Memory B cell (primary cell): Measurements from ENCODE around the gene SNED1.

Experiments
- ATAC-seq: fragments of 150-1000 bp; cut with Tn5 transposase; 2 replicates; pipeline ENCODE4 v1.10.0; 2021; ENCODE audit warnings: low read depth, mild to moderate bottlenecking, moderate library complexity
- DNase-seq, 2 donors: peaks; one replicate each; pipeline ENCODE4 v3.0.0; 2022; ENCODE audit warnings: low spot score in 2 of 2
- H3K27ac Mint-ChIP-seq: one replicate; pipeline ENCODE4 v1.8.0; 2022; ENCODE audit warnings: mild to moderate bottlenecking, moderate library complexity, mixed read lengths
- H3K27me3 Mint-ChIP-seq: one replicate; pipeline ENCODE4 v1.8.0; 2022; ENCODE audit warnings: mixed read lengths
- H3K36me3 Mint-ChIP-seq: one replicate; pipeline ENCODE4 v1.8.0; 2022; ENCODE audit warnings: mild to moderate bottlenecking, mixed read lengths
- H3K4me1 Mint-ChIP-seq: one replicate; pipeline ENCODE4 v1.8.0; 2022; ENCODE audit warnings: mixed read lengths
- H3K4me3 Mint-ChIP-seq: one replicate; pipeline ENCODE4 v1.8.0; 2022; ENCODE audit warnings: mild to moderate bottlenecking, moderate library complexity, mixed read lengths
- H3K9me3 Mint-ChIP-seq: one replicate; pipeline ENCODE4 v1.8.0; 2022; ENCODE audit warnings: mixed read lengths

SNED1 gene

GRCh38 chr2:241109210-241110088 is 111.0 kb downstream of the SNED1 start:
- peaks cover 9% of the 10 kb centered on the region for H3K36me3 Mint-ChIP-seq
- no peak for DNase-seq
- H3K27me3 Mint-ChIP-seq, result no peaks in the 10 kb centered on the region
- H3K4me3 Mint-ChIP-seq, result peak overlapping the region; percentile 51
- peaks cover 45% of the 10 kb centered on the region for H3K4me1 Mint-ChIP-seq
- ATAC-seq, result no peak
- peak overlapping the region; percentile 98 for H3K27ac Mint-ChIP-seq
- no peaks in the 10 kb centered on the region for H3K9me3 Mint-ChIP-seq

DNA sequence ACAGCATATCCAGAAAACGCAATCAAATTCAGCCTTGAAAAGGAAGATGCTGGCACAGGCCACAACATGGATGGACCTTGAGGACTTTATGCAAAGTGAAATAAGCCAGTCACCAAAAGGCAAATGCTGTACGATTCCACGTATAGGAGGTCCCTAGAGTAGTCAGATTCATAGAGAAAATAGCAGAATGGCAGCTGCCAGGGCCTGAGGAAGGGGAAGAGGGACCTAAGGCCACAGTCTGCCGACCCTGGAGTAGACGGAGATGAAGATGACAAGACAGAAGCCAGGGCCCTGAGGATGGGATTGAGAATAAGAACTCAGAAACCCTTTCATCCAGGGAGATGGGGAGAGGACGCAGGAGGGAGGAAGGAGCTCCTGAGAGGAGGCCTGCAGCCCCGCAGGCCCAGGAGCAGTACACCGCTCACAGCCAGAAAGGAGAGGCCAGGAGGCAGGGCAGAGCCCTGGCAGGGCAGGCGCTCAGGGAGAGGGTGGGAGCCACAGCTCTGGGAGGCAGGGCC is 111.7 kb downstream of the SNED1 start:
- Mint-ChIP-seq H3K4me3 (peak overlapping the region; percentile 45), H3K27ac (peak overlapping the region; percentile 98), H3K4me1 (peaks cover 45% of the 10 kb centered on the region), H3K27me3 (no peaks in the 10 kb centered on the region), H3K36me3 (peaks cover 16% of the 10 kb centered on the region), H3K9me3 (no peaks in the 10 kb centered on the region)
- ATAC-seq (no peak), DNase-seq (no peak)

- H3K9me3 Mint-ChIP-seq, result no peaks in the 10 kb centered on the region
Observed at GRCh38 chr2:241110607-241111439, 112.4 kb downstream of the SNED1 start.

DNA sequence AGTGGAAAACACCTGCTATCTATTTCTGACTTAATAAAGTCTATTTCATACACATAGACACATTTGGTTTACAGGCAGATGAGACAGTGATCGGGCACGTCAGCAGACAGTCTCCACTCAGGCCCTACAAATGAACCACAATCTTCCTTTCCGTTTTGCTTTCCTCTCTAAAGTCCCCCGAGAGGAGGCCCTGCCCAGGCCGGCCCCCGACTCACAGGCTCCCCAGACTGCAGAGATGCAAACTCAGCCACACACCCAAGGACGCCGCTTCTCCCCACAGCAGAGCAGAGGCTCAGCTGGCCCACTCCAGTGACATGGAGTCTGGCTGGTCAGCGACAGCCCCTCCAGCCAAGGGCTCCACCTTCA is 113.0 kb downstream of the SNED1 start:
- peak; percentile 64 for ATAC-seq
- peak overlapping the region; percentile 98 for H3K27ac Mint-ChIP-seq
- peaks cover 45% of the 10 kb centered on the region for H3K4me1 Mint-ChIP-seq
- no peaks in the 10 kb centered on the region for H3K27me3 Mint-ChIP-seq
- peak overlapping the region; percentile 51 for H3K4me3 Mint-ChIP-seq
- DNase-seq, result peak in 1 of 2 donors; percentile 53
- no peaks in the 10 kb centered on the region for H3K9me3 Mint-ChIP-seq
- peaks cover 27% of the 10 kb centered on the region for H3K36me3 Mint-ChIP-seq

More at GRCh38 chr2:241110607-241111439, 112.4 kb downstream of the SNED1 start:
- Mint-ChIP-seq H3K4me3 (peak overlapping the region; percentile 51), H3K27ac (peak overlapping the region; percentile 98), H3K4me1 (peaks cover 45% of the 10 kb centered on the region), H3K36me3 (peaks cover 22% of the 10 kb centered on the region), H3K27me3 (no peaks in the 10 kb centered on the region)
- peak; percentile 55 to 66 for DNase-seq
- ATAC-seq, result peak; percentile 83

GRCh38 chr2:241112046-241112445 is 113.6 kb downstream of the SNED1 start:
- Mint-ChIP-seq H3K36me3 (peaks cover 32% of the 10 kb centered on the region), H3K4me1 (peaks cover 49% of the 10 kb centered on the region), H3K9me3 (no peaks in the 10 kb centered on the region), H3K27me3 (no peaks in the 10 kb centered on the region), H3K27ac (peak overlapping the region; percentile 98), H3K4me3 (peak overlapping the region; percentile 52)
- ATAC-seq, result no peak
- DNase-seq, result no peak

GRCh38 chr2:241112592-241112991 is 114.2 kb downstream of the SNED1 start:
- Mint-ChIP-seq H3K36me3 (peaks cover 36% of the 10 kb centered on the region), H3K9me3 (no peaks in the 10 kb centered on the region), H3K27me3 (no peaks in the 10 kb centered on the region), H3K27ac (peak overlapping the region; percentile 98), H3K4me3 (peak overlapping the region; percentile 56), H3K4me1 (peaks cover 49% of the 10 kb centered on the region)
- DNase-seq (no peak), ATAC-seq (peak; percentile 9)

GRCh38 chr2:241114836-241115235 is 116.4 kb downstream of the SNED1 start:
- DNase-seq, result no peak
- no peak for ATAC-seq
- H3K4me3 Mint-ChIP-seq, result no peak overlapping the region
- no peaks in the 10 kb centered on the region for H3K9me3 Mint-ChIP-seq
- no peak overlapping the region for H3K27ac Mint-ChIP-seq
- H3K27me3 Mint-ChIP-seq, result no peaks in the 10 kb centered on the region
- peaks cover 35% of the 10 kb centered on the region for H3K4me1 Mint-ChIP-seq
- peaks cover 37% of the 10 kb centered on the region for H3K36me3 Mint-ChIP-seq

- DNase-seq (no peak), ATAC-seq (no peak)
- H3K27ac Mint-ChIP-seq, result no peak overlapping the region
- H3K4me3 Mint-ChIP-seq, result no peak overlapping the region
- H3K36me3 Mint-ChIP-seq, result peaks cover 40% of the 10 kb centered on the region
- no peaks in the 10 kb centered on the region for H3K27me3 Mint-ChIP-seq
- peaks cover 29% of the 10 kb centered on the region for H3K4me1 Mint-ChIP-seq
- H3K9me3 Mint-ChIP-seq, result no peaks in the 10 kb centered on the region
Observed at GRCh38 chr2:241115361-241115760, 116.9 kb downstream of the SNED1 start.

DNA sequence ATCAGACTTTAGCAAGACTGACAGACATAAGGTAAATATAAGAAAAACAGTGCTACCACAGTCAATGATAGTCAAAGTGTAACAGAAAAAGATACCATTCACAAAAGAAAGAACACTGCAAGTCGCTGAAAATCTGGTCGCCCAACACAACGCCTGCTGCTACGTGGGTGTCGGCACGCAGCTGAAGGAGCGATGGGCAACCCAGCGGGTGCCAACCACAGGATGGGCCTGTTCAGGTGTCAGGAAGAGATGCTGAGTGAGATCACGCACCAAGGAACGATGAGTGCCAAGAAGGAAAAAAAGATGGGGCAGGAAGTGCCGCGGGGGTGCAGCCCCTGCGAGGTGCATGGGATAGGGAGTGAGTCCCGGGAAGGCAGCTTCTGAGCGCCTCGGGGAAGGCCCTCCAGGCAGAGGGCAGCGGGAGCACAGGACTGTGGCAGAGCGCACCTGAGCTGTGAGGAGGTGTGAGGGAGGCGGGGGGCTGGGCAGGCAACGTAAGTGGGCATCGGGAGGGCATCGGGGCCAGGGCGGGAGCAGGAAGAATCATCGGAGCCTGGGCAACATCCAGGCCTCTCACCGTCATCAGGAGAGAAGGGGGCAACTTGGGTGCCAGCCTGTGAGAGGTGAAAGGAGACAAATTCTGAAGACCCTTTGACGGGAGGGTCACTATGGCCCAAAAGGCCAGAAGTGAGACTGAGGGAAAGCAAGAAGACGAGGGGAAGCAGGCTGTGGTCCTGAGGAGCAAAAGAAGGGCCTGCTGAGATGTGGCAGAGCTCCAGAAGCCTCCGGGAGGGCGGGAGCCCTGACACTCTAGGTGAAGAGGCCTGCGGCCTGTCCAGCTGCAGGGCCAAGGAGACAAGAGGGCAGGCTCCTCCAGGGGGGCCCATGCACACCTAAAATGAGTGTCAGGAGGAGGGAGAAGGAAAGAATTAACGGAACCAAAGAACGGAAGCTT is 118.5 kb downstream of the SNED1 start:
- ATAC-seq, result no peak
- Mint-ChIP-seq H3K4me1 (peaks cover 16% of the 10 kb centered on the region), H3K9me3 (no peaks in the 10 kb centered on the region), H3K27me3 (no peaks in the 10 kb centered on the region), H3K27ac (no peak overlapping the region), H3K36me3 (peaks cover 51% of the 10 kb centered on the region), H3K4me3 (no peak overlapping the region)
- DNase-seq, result no peak

- peaks cover 58% of the 10 kb centered on the region for H3K36me3 Mint-ChIP-seq
- no peaks in the 10 kb centered on the region for H3K9me3 Mint-ChIP-seq
- no peaks in the 10 kb centered on the region for H3K27me3 Mint-ChIP-seq
- peaks cover 5% of the 10 kb centered on the region for H3K4me1 Mint-ChIP-seq
- H3K4me3 Mint-ChIP-seq, result no peak overlapping the region
- ATAC-seq, result no peak
- DNase-seq, result no peak
- H3K27ac Mint-ChIP-seq, result no peak overlapping the region
Observed at GRCh38 chr2:241118737-241119505, 120.5 kb downstream of the SNED1 start.

- Mint-ChIP-seq H3K9me3 (no peaks in the 10 kb centered on the region), H3K27ac (no peak overlapping the region), H3K36me3 (peaks cover 44% of the 10 kb centered on the region), H3K27me3 (no peaks in the 10 kb centered on the region), H3K4me3 (no peak overlapping the region), H3K4me1 (peaks cover 5% of the 10 kb centered on the region)
- ATAC-seq, result no peak
- no peak for DNase-seq
Observed at GRCh38 chr2:241120440-241120839, 122.0 kb downstream of the SNED1 start.

GRCh38 chr2:241121008-241121407 is 122.6 kb downstream of the SNED1 start:
- Mint-ChIP-seq H3K9me3 (no peaks in the 10 kb centered on the region), H3K27me3 (no peaks in the 10 kb centered on the region), H3K4me1 (peaks cover 8% of the 10 kb centered on the region), H3K36me3 (peaks cover 40% of the 10 kb centered on the region), H3K4me3 (no peak overlapping the region), H3K27ac (no peak overlapping the region)
- ATAC-seq, result no peak
- DNase-seq, result no peak
